CD4-positive, alpha-beta memory T cell (primary cell): Measurements from ENCODE around the gene SPEF2. TPM values are rescaled to one million over a fixed set of nuclear protein-coding genes. Genes with fewer than 3 reads are reported as not detected.

Experiments
- CTCF ChIA-PET: fragments of 350-600 bp; sonication (Branson Sonifier 250); formaldehyde crosslinking; loops from one replicate; lab custom pipeline; 2021; ENCODE audit warnings: inconsistent platforms; ENCODE audit not compliant: partially characterized antibody; lab: Charles Lee
- POLR2A ChIA-PET: fragments of 350-600 bp; sonication (Branson Sonifier 250); formaldehyde crosslinking; loops from one replicate; lab custom pipeline; 2021; ENCODE audit not compliant: partially characterized antibody; lab: Charles Lee
- DNase-seq, 5 donors: peaks; one replicate each; pipeline versions ENCODE4 v3.0.0 to v3.0.0-alpha.2; 2020 to 2022; ENCODE audit warnings: mixed read lengths in 1 of 5
- H3K27ac ChIP-seq: one replicate; pipeline ENCODE4 v1.7.0; 2013; ENCODE audit warnings: low read depth, low read length
- H3K27me3 ChIP-seq: 2 replicates; pipeline ENCODE4 v1.7.0; 2013; ENCODE audit warnings: mild to moderate bottlenecking, low read length, moderate library complexity; ENCODE audit not compliant: insufficient read depth
- H3K36me3 ChIP-seq: 2 replicates; pipeline ENCODE4 v1.7.0; 2013; ENCODE audit warnings: mild to moderate bottlenecking, low read length, moderate library complexity; ENCODE audit not compliant: insufficient read depth
- H3K4me1 ChIP-seq: 2 replicates; pipeline ENCODE4 v1.7.0; 2013; ENCODE audit warnings: mild to moderate bottlenecking, low read length, moderate library complexity; ENCODE audit not compliant: insufficient read depth
- H3K4me3 ChIP-seq, 2 donors: one replicate each; pipeline ENCODE4 v1.7.0; 2013; ENCODE audit warnings: low read length in 2 of 2, mild to moderate bottlenecking in 1 of 2
- H3K9me3 ChIP-seq, 2 donors: one replicate each; pipeline ENCODE4 v1.7.0; 2013; ENCODE audit warnings: low read length in 2 of 2, control low read depth in 1 of 2; ENCODE audit not compliant: control insufficient read depth in 1 of 2
- H3K27ac Mint-ChIP-seq, 7 donors: one replicate each; pipeline ENCODE4 v1.8.0; 2020 to 2021; ENCODE audit warnings: mixed read lengths in 7 of 7, mild to moderate bottlenecking in 6 of 7, inconsistent platforms in 3 of 7, moderate library complexity in 3 of 7
- H3K27me3 Mint-ChIP-seq, 2 donors: one replicate each; pipeline ENCODE4 v1.8.0; 2020 to 2021; ENCODE audit warnings: mixed read lengths in 2 of 2
- H3K36me3 Mint-ChIP-seq, 2 donors: one replicate each; pipeline ENCODE4 v1.8.0; 2020 to 2021; ENCODE audit warnings: mixed read lengths in 2 of 2, inconsistent platforms in 1 of 2, mild to moderate bottlenecking in 1 of 2
- H3K4me1 Mint-ChIP-seq, 4 donors: one replicate each; pipeline ENCODE4 v1.8.0; 2020 to 2021; ENCODE audit warnings: mixed read lengths in 4 of 4, mild to moderate bottlenecking in 1 of 4
- H3K4me3 Mint-ChIP-seq, 8 donors: one replicate each; pipeline ENCODE4 v1.8.0; 2020 to 2021; ENCODE audit warnings: mixed read lengths in 8 of 8, mild to moderate bottlenecking in 7 of 8, moderate library complexity in 6 of 8, inconsistent platforms in 3 of 8
- H3K9me3 Mint-ChIP-seq, 8 donors: one replicate each; pipeline ENCODE4 v1.8.0; 2020 to 2021; ENCODE audit warnings: mixed read lengths in 8 of 8, mild to moderate bottlenecking in 5 of 8, inconsistent platforms in 3 of 8, moderate library complexity in 1 of 8
- intact Hi-C: fragments of 100-400 bp; cut with micrococcal nuclease; formaldehyde crosslinking; loops from one replicate; pipeline ENCODE4 v1.15.1; 2023
- polyA plus RNA-seq, 2 donors: library from polyadenylated mRNA; unstranded; fragments of 300-500 nt; fragmentation: Illumina TruSeq; gene quantifications; one replicate each; pipeline ENCODE4 v1.2.3, GENCODE V29; 2021
- total RNA-seq, 2 experiments: library from RNA; stranded (reverse); gene quantifications; one replicate each; pipeline ENCODE4 v1.2.3, GENCODE V29; 2021

Gene SPEF2
- total and polyA plus RNA-seq, 4 experiments from 2014 or later: 4.0 to 15.4 (median 10.2) TPM

- intact Hi-C loops: loop anchor here (5.0 kb wide), 1 partner anchor 423 kb away; no protein-coding TSS in a partner anchor
- H3K27ac ChIP-seq: no peak overlapping the region
These were observed 118.1 kb downstream of the SPEF2 start for GRCh38 chr5:35735718-35736117.

GRCh38 chr5:35736280-35736679, 118.6 kb downstream of the SPEF2 start:
- Histone ChIP-seq H3K36me3 (no peaks in the 10 kb centered on the region), H3K27ac (no peak overlapping the region), H3K27me3 (no peaks in the 10 kb centered on the region), H3K4me1 (no peaks in the 10 kb centered on the region), H3K4me3 (no peak overlapping the region), H3K9me3 (no peaks in the 10 kb centered on the region)
- Mint-ChIP-seq H3K4me1 (peaks cover 8 to 17% (median 10%) of the 10 kb centered on the region in 4 donors), H3K27ac (no peak overlapping the region), H3K9me3 (peaks cover 3 to 23% (median 16%) of the 10 kb centered on the region in 8 donors), H3K36me3 (peaks cover 4 to 24% of the 10 kb centered on the region in 2 donors), H3K4me3 (no peak overlapping the region), H3K27me3 (no peaks in the 10 kb centered on the region)
- no peak for DNase-seq
- intact Hi-C loops: loop anchor here (5.0 kb wide), 1 partner anchor 424 kb away; no protein-coding TSS in a partner anchor
- ChIA-PET POLR2A (no interaction called here), CTCF (no interaction called here)

More at GRCh38 chr5:35735718-35736117, 118.1 kb downstream of the SPEF2 start:
- no peak for DNase-seq
- ChIA-PET CTCF (no interaction called here), POLR2A (no interaction called here)
- Histone ChIP-seq H3K27me3 (no peaks in the 10 kb centered on the region), H3K9me3 (no peaks in the 10 kb centered on the region), H3K4me1 (no peaks in the 10 kb centered on the region), H3K4me3 (no peak overlapping the region), H3K36me3 (no peaks in the 10 kb centered on the region)
- H3K27ac Mint-ChIP-seq: no peak overlapping the region
- H3K4me1 Mint-ChIP-seq: peaks cover 7 to 12% (median 8%) of the 10 kb centered on the region in 4 donors
- H3K9me3 Mint-ChIP-seq: peaks cover 3 to 23% (median 16%) of the 10 kb centered on the region in 8 donors
- H3K27me3 Mint-ChIP-seq: no peaks in the 10 kb centered on the region
- H3K4me3 Mint-ChIP-seq: no peak overlapping the region
- H3K36me3 Mint-ChIP-seq: peaks cover 4 to 24% of the 10 kb centered on the region in 2 donors

GRCh38 chr5:35741126-35741716, 123.6 kb downstream of the SPEF2 start:
- no peaks in the 10 kb centered on the region for H3K27me3 Mint-ChIP-seq

GRCh38 chr5:35741971-35742370, 124.3 kb downstream of the SPEF2 start:
- H3K36me3 Mint-ChIP-seq: peaks cover 9 to 28% of the 10 kb centered on the region in 2 donors
- H3K27me3 Mint-ChIP-seq: peaks cover 0 to 1% of the 10 kb centered on the region in 2 donors
- POLR2A ChIA-PET: no interaction called here
- Histone ChIP-seq H3K27me3 (no peaks in the 10 kb centered on the region), H3K4me1 (no peaks in the 10 kb centered on the region), H3K9me3 (no peaks in the 10 kb centered on the region), H3K27ac (no peak overlapping the region), H3K36me3 (no peaks in the 10 kb centered on the region), H3K4me3 (no peak overlapping the region)
- no peak overlapping the region for H3K27ac Mint-ChIP-seq
- no peak overlapping the region for H3K4me3 Mint-ChIP-seq
- CTCF ChIA-PET: interaction anchor here (0.8 kb wide), 1 partner anchor 90 kb away, joined by 3 read pairs; no protein-coding TSS in a partner anchor
- H3K4me1 Mint-ChIP-seq: peaks cover 3 to 32% (median 9%) of the 10 kb centered on the region in 4 donors
- intact Hi-C loops: no loop called here
- no peak for DNase-seq
- H3K9me3 Mint-ChIP-seq: peaks cover 3 to 25% (median 14%) of the 10 kb centered on the region in 8 donors

More at GRCh38 chr5:35741126-35741716, 123.6 kb downstream of the SPEF2 start:
- no peak overlapping the region for H3K27ac ChIP-seq
- Mint-ChIP-seq H3K27ac (no peak overlapping the region), H3K4me1 (peaks cover 3 to 32% (median 9%) of the 10 kb centered on the region in 4 donors), H3K36me3 (peaks cover 9 to 24% of the 10 kb centered on the region in 2 donors), H3K9me3 (peaks cover 3 to 26% (median 16%) of the 10 kb centered on the region in 8 donors), H3K4me3 (peak overlapping the region in 1 of 8 donors; percentile 2)
- no peaks in the 10 kb centered on the region for H3K36me3 ChIP-seq
- H3K9me3 ChIP-seq: no peaks in the 10 kb centered on the region
- H3K4me1 ChIP-seq: no peaks in the 10 kb centered on the region
- CTCF ChIA-PET: interaction anchor here (0.8 kb wide), 1 partner anchor 89 kb away, joined by 3 read pairs; no protein-coding TSS in a partner anchor
- intact Hi-C loops: no loop called here
- H3K4me3 ChIP-seq: no peak overlapping the region
- POLR2A ChIA-PET: no interaction called here
- no peak for DNase-seq
- H3K27me3 ChIP-seq: no peaks in the 10 kb centered on the region

- Mint-ChIP-seq H3K9me3 (peaks cover 1 to 30% (median 14%) of the 10 kb centered on the region in 8 donors), H3K4me3 (no peak overlapping the region), H3K27ac (peak overlapping the region in 1 of 7 donors; percentile 2), H3K27me3 (peaks cover 0 to 2% of the 10 kb centered on the region in 2 donors), H3K4me1 (peaks cover 10 to 40% (median 16%) of the 10 kb centered on the region in 4 donors), H3K36me3 (peaks cover 7 to 30% of the 10 kb centered on the region in 2 donors)
- Histone ChIP-seq H3K4me1 (no peaks in the 10 kb centered on the region), H3K27ac (no peak overlapping the region), H3K36me3 (no peaks in the 10 kb centered on the region), H3K9me3 (no peaks in the 10 kb centered on the region), H3K4me3 (no peak overlapping the region), H3K27me3 (no peaks in the 10 kb centered on the region)
- POLR2A ChIA-PET: interaction anchor here (2.0 kb wide), 1 partner anchor 115 kb away, joined by 4 read pairs; no protein-coding TSS in a partner anchor
- intact Hi-C loops: no loop called here
- no peak for DNase-seq
- CTCF ChIA-PET: interaction anchor here (1.5 kb wide), 1 partner anchor 181 kb away, joined by 5 read pairs; no protein-coding TSS in a partner anchor
These were observed 126.0 kb downstream of the SPEF2 start for GRCh38 chr5:35743644-35744043.

- Histone ChIP-seq H3K36me3 (no peaks in the 10 kb centered on the region), H3K27me3 (no peaks in the 10 kb centered on the region), H3K9me3 (no peaks in the 10 kb centered on the region), H3K4me3 (no peak overlapping the region), H3K27ac (no peak overlapping the region), H3K4me1 (no peaks in the 10 kb centered on the region)
- DNase-seq: no peak
- intact Hi-C loops: no loop called here
- CTCF ChIA-PET: interaction anchor here (0.7 kb wide), 1 partner anchor 33 kb away, joined by 3 read pairs; no protein-coding TSS in a partner anchor
- Mint-ChIP-seq H3K27me3 (peaks cover 0 to 2% of the 10 kb centered on the region in 2 donors), H3K36me3 (peaks cover 5 to 19% of the 10 kb centered on the region in 2 donors), H3K27ac (peak overlapping the region in 3 of 7 donors; percentile 53 to 67 (median 66)), H3K9me3 (peaks cover 7 to 23% (median 11%) of the 10 kb centered on the region in 8 donors), H3K4me1 (peaks cover 17 to 42% (median 20%) of the 10 kb centered on the region in 4 donors), H3K4me3 (peak overlapping the region in 6 of 8 donors; percentile 13 to 60 (median 28))
- POLR2A ChIA-PET: interaction anchor here (2.0 kb wide), 1 partner anchor 114 kb away, joined by 4 read pairs; no protein-coding TSS in a partner anchor
These were observed 127.5 kb downstream of the SPEF2 start for GRCh38 chr5:35745193-35745592.

- Mint-ChIP-seq H3K9me3 (peaks cover 9 to 23% (median 11%) of the 10 kb centered on the region in 8 donors), H3K27ac (peak overlapping the region in 2 of 7 donors; percentile 23 to 53), H3K36me3 (peaks cover 5 to 16% of the 10 kb centered on the region in 2 donors), H3K4me1 (peaks cover 17 to 42% (median 20%) of the 10 kb centered on the region in 4 donors), H3K4me3 (no peak overlapping the region), H3K27me3 (peaks cover 0 to 2% of the 10 kb centered on the region in 2 donors)
- CTCF ChIA-PET: interaction anchor here (0.7 to 2.0 kb wide), 3 partner anchors 33 to 179 kb away, joined by 3 to 7 read pairs (median 3); no protein-coding TSS in a partner anchor
- intact Hi-C loops: no loop called here
- Histone ChIP-seq H3K4me3 (no peak overlapping the region), H3K27me3 (no peaks in the 10 kb centered on the region), H3K9me3 (no peaks in the 10 kb centered on the region), H3K27ac (no peak overlapping the region), H3K36me3 (no peaks in the 10 kb centered on the region), H3K4me1 (no peaks in the 10 kb centered on the region)
- no peak for DNase-seq
- POLR2A ChIA-PET: interaction anchor here (2.0 kb wide), 1 partner anchor 113 kb away, joined by 4 read pairs; no protein-coding TSS in a partner anchor
These were observed 128.0 kb downstream of the SPEF2 start for GRCh38 chr5:35745660-35746059.
